Panc1 (cell line): Measurements from ENCODE around the gene RASIP1. TPM values are rescaled to one million over a fixed set of nuclear protein-coding genes. Genes with fewer than 3 reads are reported as not detected.

Experiments
- ATAC-seq: fragments of 200-7000 bp; cut with Tn5 transposase; 2 replicates; pipeline ENCODE4 v1.9.1; 2020; ENCODE audit warnings: mild to moderate bottlenecking, moderate library complexity
- BruUV-seq: library from RNA; stranded (reverse); fragments of 400-500 nt; replicated peaks from 2 replicates; lab custom pipeline; 2021; lab: Mats Ljungman, UMichigan
- CTCF ChIA-PET: fragments of 300-600 bp; sonication (Branson Sonifier 250); formaldehyde crosslinking; loops from one replicate; lab custom pipeline; 2022; ENCODE audit warnings: antibody characterized with exemption; lab: Charles Lee
- POLR2A ChIA-PET: fragments of 300-600 bp; sonication (Branson Sonifier 250); formaldehyde crosslinking; loops from one replicate; lab custom pipeline; 2022; ENCODE audit warnings: antibody characterized with exemption; lab: Charles Lee
- DNase-seq: peaks from one replicate; pipeline ENCODE4 v3.0.0-alpha.2; 2010; ENCODE audit warnings: low read depth, low spot score
- H3K27ac ChIP-seq: 2 replicates; pipeline ENCODE4 v1.5.1; 2011; ENCODE audit warnings: mild to moderate bottlenecking, low read length, inconsistent platforms
- H3K27me3 ChIP-seq: fragments of 200-500 bp; sonication (Bioruptor generic); 2 replicates; pipeline ENCODE4 v1.6.0; 2014; ENCODE audit warnings: low read length, inconsistent platforms; ENCODE audit not compliant: control insufficient read depth, insufficient read depth
- H3K36me3 ChIP-seq: fragments of 200-500 bp; sonication (Bioruptor generic); 2 replicates; pipeline ENCODE4 v1.5.1; 2014; ENCODE audit warnings: inconsistent platforms, mild to moderate bottlenecking, low read length, moderate library complexity; ENCODE audit not compliant: control insufficient read depth, insufficient read depth
- H3K4me1 ChIP-seq: 2 replicates; pipeline ENCODE4 v1.5.1; 2011; ENCODE audit warnings: inconsistent platforms, mild to moderate bottlenecking, low read length, moderate library complexity; ENCODE audit not compliant: control insufficient read depth, insufficient read depth
- H3K4me3 ChIP-seq, 2 experiments: 2 replicates each; pipeline ENCODE4 v1.5.1; 2011 to 2012; ENCODE audit warnings: low read depth in 2 of 2, low read length in 2 of 2, mild to moderate bottlenecking in 2 of 2, inconsistent platforms in 1 of 2, moderate library complexity in 1 of 2
- H3K9me3 ChIP-seq: fragments of 200-500 bp; sonication (Bioruptor generic); 2 replicates; pipeline ENCODE4 v1.5.1; 2014; ENCODE audit warnings: low read depth, mild to moderate bottlenecking, inconsistent platforms, low read length, moderate library complexity; ENCODE audit not compliant: control insufficient read depth, insufficient read depth
- POLR2AphosphoS5 ChIP-seq: IDR thresholded peaks from 2 replicates; pipeline ENCODE4 v1.6.1; 2012; ENCODE audit warnings: mild to moderate bottlenecking, low read depth, low read length, moderate library complexity
- REST ChIP-seq, 2 experiments: IDR thresholded peaks; 2 replicates each; pipeline ENCODE4 v1.6.1; 2011 to 2012; ENCODE audit warnings: low read depth in 2 of 2, control low read depth in 1 of 2, low read length in 1 of 2, mild to moderate bottlenecking in 1 of 2, moderate library complexity in 1 of 2; ENCODE audit not compliant: insufficient read depth in 1 of 2
- SIN3A ChIP-seq: IDR thresholded peaks from 2 replicates; pipeline ENCODE4 v1.6.1; 2012; ENCODE audit warnings: low read depth, mild to moderate bottlenecking, low read length, moderate library complexity, borderline replicate concordance; ENCODE audit not compliant: insufficient read depth
- TCF7L2 ChIP-seq: IDR thresholded peaks from 2 replicates; pipeline ENCODE4 v1.6.1; 2011; ENCODE audit warnings: mild to moderate bottlenecking, low read depth, low read length, inconsistent platforms
- in situ Hi-C: cut with HindIII; loops from 2 replicates; pipeline ENCODE4 v1.10.0; 2016; ENCODE audit warnings: low sequenced_read_pairs, low pct_unique_long_range_greater_than_20kb
- intact Hi-C: fragments of 100-400 bp; cut with micrococcal nuclease; formaldehyde crosslinking; loops from one replicate; pipeline ENCODE4 v1.10.0; 2022; ENCODE audit not compliant: unreplicated experiment
- total RNA-seq: library from RNA; stranded (reverse); gene quantifications from one replicate; pipeline ENCODE4 v1.2.1, GENCODE V29; 2021; ENCODE audit not compliant: unreplicated experiment
- TF ChIP-seq, protein P1 (sequence below): fragments of 450-650 bp; IDR thresholded peaks from 2 replicates; pipeline ENCODE4 v1.5.1; 2017; ENCODE audit warnings: mild to moderate bottlenecking

Gene RASIP1
- total RNA-seq, 1 experiment from 2014 or later = 0.41 TPM

- CTCF ChIA-PET = no interaction called here
- no peaks in the 10 kb centered on the region for H3K27me3 ChIP-seq
- H3K4me3 ChIP-seq = no peak overlapping the region
- no peaks in the 10 kb centered on the region for H3K4me1 ChIP-seq
- intact Hi-C loops = no loop called here
- POLR2A ChIA-PET = no interaction called here
- in situ Hi-C loops = no loop called here
- no peaks in the 10 kb centered on the region for H3K9me3 ChIP-seq
- no peak overlapping the region for H3K27ac ChIP-seq
- DNase-seq (no peak), ATAC-seq (no peak)
- TF ChIP-seq POLR2AphosphoS5 (no peak), SIN3A (no peak), TCF7L2 (no peak), REST (IDR thresholded peaks at IDR 0.05; ENCODE audit: insufficient read depth in 1 of 2, low read depth in 2 of 2, low read length in 1 of 2) (no peak)
- TF ChIP-seq, protein P1, sequence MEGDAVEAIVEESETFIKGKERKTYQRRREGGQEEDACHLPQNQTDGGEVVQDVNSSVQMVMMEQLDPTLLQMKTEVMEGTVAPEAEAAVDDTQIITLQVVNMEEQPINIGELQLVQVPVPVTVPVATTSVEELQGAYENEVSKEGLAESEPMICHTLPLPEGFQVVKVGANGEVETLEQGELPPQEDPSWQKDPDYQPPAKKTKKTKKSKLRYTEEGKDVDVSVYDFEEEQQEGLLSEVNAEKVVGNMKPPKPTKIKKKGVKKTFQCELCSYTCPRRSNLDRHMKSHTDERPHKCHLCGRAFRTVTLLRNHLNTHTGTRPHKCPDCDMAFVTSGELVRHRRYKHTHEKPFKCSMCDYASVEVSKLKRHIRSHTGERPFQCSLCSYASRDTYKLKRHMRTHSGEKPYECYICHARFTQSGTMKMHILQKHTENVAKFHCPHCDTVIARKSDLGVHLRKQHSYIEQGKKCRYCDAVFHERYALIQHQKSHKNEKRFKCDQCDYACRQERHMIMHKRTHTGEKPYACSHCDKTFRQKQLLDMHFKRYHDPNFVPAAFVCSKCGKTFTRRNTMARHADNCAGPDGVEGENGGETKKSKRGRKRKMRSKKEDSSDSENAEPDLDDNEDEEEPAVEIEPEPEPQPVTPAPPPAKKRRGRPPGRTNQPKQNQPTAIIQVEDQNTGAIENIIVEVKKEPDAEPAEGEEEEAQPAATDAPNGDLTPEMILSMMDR = no peak
- no TSS peak for BruUV-seq
- no peaks in the 10 kb centered on the region for H3K36me3 ChIP-seq
Measured at GRCh38 chr19:48777139-48777538, 36.7 kb upstream of the RASIP1 start.

- no peaks in the 10 kb centered on the region for H3K9me3 ChIP-seq
- no peak overlapping the region for H3K27ac ChIP-seq
- H3K4me3 ChIP-seq = no peak overlapping the region
- intact Hi-C loops (no loop called here), in situ Hi-C loops (no loop called here)
- BruUV-seq = no TSS peak
- no peaks in the 10 kb centered on the region for H3K27me3 ChIP-seq
- TF ChIP-seq REST (IDR thresholded peaks at IDR 0.05; ENCODE audit: insufficient read depth in 1 of 2, low read depth in 2 of 2, low read length in 1 of 2) (no peak), POLR2AphosphoS5 (no peak), TCF7L2 (no peak), SIN3A (no peak)
- TF ChIP-seq, protein P1 = no peak
- POLR2A ChIA-PET = no interaction called here
- ATAC-seq (no peak), DNase-seq (no peak)
- no peaks in the 10 kb centered on the region for H3K4me1 ChIP-seq
- no peaks in the 10 kb centered on the region for H3K36me3 ChIP-seq
- CTCF ChIA-PET = interaction anchor here (0.6 kb wide), 1 partner anchor 16 kb away, joined by 5 read pairs; no protein-coding TSS in a partner anchor
Measured at GRCh38 chr19:48772503-48772953, 32.1 kb upstream of the RASIP1 start.
